Natural killer cell (primary cell): Measurements from ENCODE around the gene ZDHHC9. TPM values are rescaled to one million over a fixed set of nuclear protein-coding genes. Genes with fewer than 3 reads are reported as not detected.

Experiments used
- ATAC-seq, 3 donors: fragments of 150-1000 bp in 2 of 3; fragments of 200-7000 bp in 1 of 3; cut with Tn5 transposase; 1 replicate in 1 of 3; 2 replicates in 2 of 3; pipeline ENCODE4 v1.10.0; 2021; ENCODE audit warnings: mild to moderate bottlenecking in 2 of 3, moderate library complexity in 2 of 3
- DNase-seq, 2 donors: peaks; one replicate each; pipeline versions ENCODE4 v3.0.0 to v3.0.0-alpha.2; 2013 to 2021; ENCODE audit warnings: mixed read lengths in 1 of 2
- H3K27ac ChIP-seq: one replicate; pipeline ENCODE4 v1.5.1; 2013; ENCODE audit warnings: mild to moderate bottlenecking, low read length
- H3K27me3 ChIP-seq: one replicate; pipeline ENCODE4 v1.6.1; 2013; ENCODE audit warnings: low read length; ENCODE audit not compliant: control insufficient read depth, insufficient read depth
- H3K36me3 ChIP-seq: one replicate; pipeline ENCODE4 v1.6.1; 2013; ENCODE audit warnings: low read length; ENCODE audit not compliant: control insufficient read depth, insufficient read depth
- H3K4me1 ChIP-seq: one replicate; pipeline ENCODE4 v1.6.1; 2013; ENCODE audit warnings: low read length; ENCODE audit not compliant: control insufficient read depth, insufficient read depth
- H3K4me3 ChIP-seq: one replicate; pipeline ENCODE4 v1.5.1; 2013; ENCODE audit warnings: low read length
- H3K9me3 ChIP-seq: one replicate; pipeline ENCODE4 v1.6.1; 2013; ENCODE audit warnings: low read length; ENCODE audit not compliant: control insufficient read depth, insufficient read depth
- H3K27ac Mint-ChIP-seq, 2 donors: one replicate each; pipeline ENCODE4 v1.8.0; 2022; ENCODE audit warnings: mild to moderate bottlenecking in 2 of 2, mixed read lengths in 2 of 2, moderate library complexity in 1 of 2
- H3K27me3 Mint-ChIP-seq, 2 donors: one replicate each; pipeline ENCODE4 v1.8.0; 2022; ENCODE audit warnings: low read depth in 2 of 2, mixed read lengths in 2 of 2
- H3K36me3 Mint-ChIP-seq: one replicate; pipeline ENCODE4 v1.8.0; 2022; ENCODE audit warnings: mixed read lengths
- H3K4me1 Mint-ChIP-seq, 2 donors: one replicate each; pipeline ENCODE4 v1.8.0; 2022; ENCODE audit warnings: mixed read lengths in 2 of 2
- H3K4me3 Mint-ChIP-seq: one replicate; pipeline ENCODE4 v1.8.0; 2022; ENCODE audit warnings: mild to moderate bottlenecking, moderate library complexity, mixed read lengths
- H3K9me3 Mint-ChIP-seq, 2 donors: one replicate each; pipeline ENCODE4 v1.8.0; 2022; ENCODE audit warnings: mixed read lengths in 2 of 2
- CTCF ChIP-seq: fragments of 200-600 bp; IDR thresholded peaks from one replicate; pipeline ENCODE4 v1.8.0; 2022; ENCODE audit warnings: antibody characterized with exemption
- WGBS: methylation state at CpG from one replicate; pipeline ENCODE4 v1.1.7; 2013; ENCODE audit warnings: missing lambda C conversion rate; ENCODE audit not compliant: insufficient coverage; 5-methylcytosine and 5-hydroxymethylcytosine counted together
- intact Hi-C: fragments of 100-400 bp; cut with micrococcal nuclease; formaldehyde crosslinking; loops from one replicate; pipeline ENCODE4 v1.14.2; 2022
- total RNA-seq, 4 donors: library from RNA; stranded (reverse); fragments of 120-200 nt in 1 of 4; gene quantifications; one replicate each; pipeline versions ENCODE4 v1.2.3 to v1.2.4, GENCODE V29; 2013 to 2022

Gene ZDHHC9
- total RNA-seq, 3 donors from 2014 or later (not counting 1 experiment from before 2014, with no cell fraction given): 1.0 to 3.0 (median 2.1) TPM

- ATAC-seq (peak in 1 of 3 donors; percentile 22), DNase-seq (peak in 1 of 2 donors; percentile 23)
- intact Hi-C loops: loop anchor here (1.0 kb wide), 1 partner anchor 117 kb away; no protein-coding TSS in a partner anchor
- Mint-ChIP-seq H3K4me3 (peak overlapping the region; percentile 49), H3K36me3 (no peaks in the 10 kb centered on the region), H3K27ac (peak overlapping the region; percentile 82 to 88), H3K9me3 (no peaks in the 10 kb centered on the region), H3K4me1 (peaks cover 66% of the 10 kb centered on the region in 2 donors), H3K27me3 (no peaks in the 10 kb centered on the region)
- Histone ChIP-seq H3K9me3 (no peaks in the 10 kb centered on the region), H3K27ac (peak overlapping the region; percentile 35), H3K4me1 (peaks cover 66% of the 10 kb centered on the region), H3K27me3 (no peaks in the 10 kb centered on the region), H3K36me3 (no peaks in the 10 kb centered on the region), H3K4me3 (no peak overlapping the region)
- peak; percentile 25 for TF ChIP-seq CTCF
- WGBS: 42% methylated on average over 20 of the region's 22 CpGs
These were observed 89.3 kb downstream of the ZDHHC9 start for GRCh38 chrX:129754056-129755024.

Other genes with a start within 250 kb of the ZDHHC9 start
- under 1 TPM in 1 of 3 donors, not detected in 2; 0.07 TPM for gene APLN, start 188.9 kb downstream of the ZDHHC9 start, total RNA-seq
- gene XPNPEP2, start 104.9 kb downstream of the ZDHHC9 start, total RNA-seq: 1 to 10 TPM in 2 of 3 donors, under 1 TPM in 1; 0.96 to 2.6 (median 1.6) TPM
- gene SASH3, start 63.9 kb downstream of the ZDHHC9 start, total RNA-seq: 100 to 1,000 TPM; 356 to 403 (median 392) TPM
- gene UTP14A, start 62.3 kb upstream of the ZDHHC9 start, total RNA-seq: 10 to 100 TPM in 2 of 3 donors, 1 to 10 TPM in 1; 9.5 to 11.6 (median 11.0) TPM
- 10 to 100 TPM in 1 of 3 donors, 1 to 10 TPM in 2; 6.5 to 10.5 (median 9.9) TPM for gene BCORL1, start 138.7 kb upstream of the ZDHHC9 start, total RNA-seq